ENCODE measurements around the gene ELK3.

ELK3 gene

GRCh38 chr12:96193725-96194575, at the start of gene ELK3:
Gene ELK3 (plus strand): TSS chr12:96194375.
- peak; percentile 64 for DNase-seq

DNA sequence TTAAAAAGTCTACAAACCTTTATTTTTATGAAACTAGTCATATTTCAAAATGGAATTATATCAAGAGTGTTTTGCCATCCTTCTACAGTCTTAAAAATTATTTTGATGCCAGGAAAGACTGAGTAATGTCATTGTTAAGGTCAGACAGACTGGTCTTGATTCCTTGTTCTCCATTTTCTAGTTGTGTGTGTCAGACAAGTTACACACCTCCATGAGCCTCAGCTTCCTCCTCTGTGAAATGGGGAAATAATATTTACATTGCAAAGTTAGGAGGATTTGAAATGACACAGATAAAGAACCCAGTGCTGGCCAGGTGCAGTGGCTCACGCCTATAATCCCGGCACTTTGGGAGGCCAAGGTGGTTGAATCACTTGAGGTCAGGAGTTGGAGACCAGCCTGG, 47.4 kb upstream of the ELK3 start:
- DNase-seq: no peak

GRCh38 chr12:96150442-96150841, 43.7 kb upstream of the ELK3 start:
- no peak for DNase-seq

DNA sequence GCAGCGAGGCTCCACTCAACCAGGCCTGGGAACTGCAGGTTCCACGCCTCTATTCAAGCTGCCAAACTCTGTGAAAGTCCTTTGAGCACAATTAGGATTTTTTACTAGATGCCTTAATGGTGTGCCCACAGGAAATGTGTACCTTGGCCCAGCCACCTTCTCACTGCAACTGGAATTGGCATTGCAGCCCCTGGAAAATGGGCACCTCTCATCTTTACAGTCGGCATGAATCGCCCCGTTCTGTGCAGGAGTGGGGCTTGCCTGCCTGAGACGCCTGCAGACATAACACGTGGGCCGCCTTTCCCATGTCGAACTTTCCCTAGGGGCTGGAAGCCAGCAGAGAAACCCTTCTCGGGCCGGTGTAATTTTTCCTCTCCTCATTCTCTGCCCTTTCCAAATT, 42.0 kb upstream of the ELK3 start:
- no peak for DNase-seq

GRCh38 chr12:96153131-96153725, 40.9 kb upstream of the ELK3 start:
- DNase-seq: no peak

- DNase-seq: no peak
These were observed 39.0 kb upstream of the ELK3 start for GRCh38 chr12:96155181-96155580.

DNA sequence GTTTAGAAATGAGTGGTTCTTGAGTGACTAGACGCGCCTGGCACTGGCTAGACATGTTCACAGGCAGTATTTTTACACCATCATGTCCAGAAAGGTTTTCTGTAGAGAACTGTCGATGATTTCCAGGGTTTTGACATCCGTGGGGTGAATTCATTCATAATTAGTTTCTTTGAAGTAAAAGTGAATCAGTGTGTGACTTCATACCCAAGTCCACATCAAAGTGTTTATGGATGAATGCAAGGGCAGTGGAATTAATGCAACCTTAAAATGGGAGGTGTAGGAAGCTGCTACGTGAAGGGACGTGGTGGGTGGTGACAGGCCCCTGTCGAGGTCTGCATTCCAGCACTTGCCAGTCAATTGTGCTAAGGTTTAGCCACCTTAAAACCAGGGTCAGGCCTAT, 38.4 kb upstream of the ELK3 start:
- no peak for DNase-seq

- no peak for DNase-seq
These were observed 38.0 kb upstream of the ELK3 start for GRCh38 chr12:96156211-96156610.

DNA sequence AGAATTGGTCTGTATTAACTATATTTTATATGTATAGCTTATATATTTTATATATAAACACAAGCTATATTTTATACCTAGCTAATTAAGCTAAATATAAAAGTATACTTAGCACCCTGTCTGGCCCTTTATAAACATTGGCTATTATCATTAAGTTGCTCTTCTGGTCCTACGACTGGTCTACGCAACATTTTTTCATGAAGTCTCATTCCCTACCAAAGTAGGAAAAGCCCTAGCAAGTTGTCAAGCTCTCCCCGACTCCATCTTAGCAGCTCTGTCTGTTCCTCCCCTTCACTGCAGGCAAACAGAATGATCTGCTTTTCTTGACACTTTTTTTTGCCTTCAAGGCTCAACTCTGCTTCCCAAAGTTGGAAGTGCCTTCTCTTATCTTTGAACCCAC, 36.7 kb upstream of the ELK3 start:
- no peak for DNase-seq

DNA sequence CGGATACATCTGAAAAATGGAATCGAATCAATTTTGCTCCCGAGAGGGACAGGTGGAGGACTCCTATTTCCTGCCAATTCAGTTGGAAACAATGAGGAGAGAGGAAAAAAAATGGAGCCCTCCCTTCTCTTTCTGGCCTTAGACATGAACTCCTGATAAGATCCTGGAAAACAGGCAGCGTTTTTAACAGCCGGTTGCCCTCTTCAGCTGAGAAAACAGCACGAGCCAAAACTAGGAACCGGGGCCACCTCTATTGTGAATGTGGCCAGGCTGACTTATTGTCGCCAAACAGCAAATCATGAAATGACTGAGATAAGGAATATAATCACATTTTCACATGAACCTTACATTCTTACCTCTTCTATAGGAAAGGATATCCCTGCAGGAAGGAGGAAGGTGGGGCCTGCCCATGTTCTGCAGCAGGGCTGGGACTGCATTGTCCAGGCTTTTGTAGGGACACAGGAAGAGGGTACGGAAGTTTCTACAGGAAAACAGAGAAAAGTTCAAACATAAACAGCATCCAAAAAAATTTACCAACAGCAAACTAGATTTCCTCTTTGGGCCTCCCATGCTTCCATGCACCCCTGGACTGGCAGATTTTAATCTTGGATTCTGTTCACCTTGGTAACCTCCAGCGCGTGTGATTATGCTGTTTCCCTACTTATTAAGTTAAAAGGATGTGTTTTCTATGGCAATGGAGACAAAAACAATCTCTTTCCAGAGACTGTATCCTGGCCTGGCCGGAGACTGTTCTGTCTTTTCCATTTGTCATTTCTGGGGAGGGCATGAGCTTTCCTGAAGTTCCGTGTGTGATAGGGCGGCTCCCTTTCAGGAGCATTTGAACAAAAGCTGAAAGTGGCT, 29.0 kb upstream of the ELK3 start:
- DNase-seq: no peak

GRCh38 chr12:96166765-96167164, 27.4 kb upstream of the ELK3 start:
- DNase-seq: no peak

DNA sequence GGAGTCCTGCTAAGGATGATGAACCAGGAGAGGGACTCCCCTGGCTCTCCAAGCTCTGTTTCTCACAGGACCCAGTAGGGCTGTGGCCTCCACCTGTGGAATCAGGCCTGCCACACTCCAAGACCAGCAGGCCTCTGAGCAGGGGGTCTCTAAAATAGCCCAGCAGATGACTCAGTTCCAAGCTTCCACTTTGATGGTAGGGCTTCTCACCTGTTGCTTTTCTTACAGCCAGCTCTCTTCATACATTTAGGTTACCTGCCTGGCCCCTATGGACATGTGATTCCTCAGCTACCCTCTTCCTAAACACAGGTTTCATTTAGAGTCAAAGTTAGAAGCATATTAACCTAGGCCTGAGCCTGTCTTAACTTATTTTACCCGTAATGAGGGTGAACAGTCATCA, 26.7 kb upstream of the ELK3 start:
- no peak for DNase-seq

- DNase-seq: no peak
These were observed 23.8 kb upstream of the ELK3 start for GRCh38 chr12:96170328-96170727.

DNA sequence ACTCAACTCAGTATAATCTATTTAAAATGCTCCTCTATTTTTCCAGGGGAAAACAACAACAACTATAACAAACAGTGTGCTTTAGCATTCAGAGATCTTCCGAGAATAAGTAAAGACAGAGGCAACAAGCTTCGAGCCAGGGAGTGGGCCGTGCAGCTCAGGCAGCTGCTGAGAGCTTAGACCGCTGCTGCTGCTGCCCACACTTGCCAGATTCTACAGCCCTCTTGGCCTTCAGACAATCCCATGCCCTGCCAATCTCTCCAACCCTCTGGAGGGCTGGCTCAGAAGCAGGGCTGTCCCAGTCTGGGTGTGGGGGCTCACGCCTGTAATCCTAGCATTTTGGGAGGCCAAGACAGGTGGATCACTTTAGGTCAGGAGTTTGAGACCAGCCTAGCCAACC, 23.4 kb upstream of the ELK3 start:
- DNase-seq: no peak

GRCh38 chr12:96171905-96172304, 22.3 kb upstream of the ELK3 start:
- DNase-seq: no peak

DNA sequence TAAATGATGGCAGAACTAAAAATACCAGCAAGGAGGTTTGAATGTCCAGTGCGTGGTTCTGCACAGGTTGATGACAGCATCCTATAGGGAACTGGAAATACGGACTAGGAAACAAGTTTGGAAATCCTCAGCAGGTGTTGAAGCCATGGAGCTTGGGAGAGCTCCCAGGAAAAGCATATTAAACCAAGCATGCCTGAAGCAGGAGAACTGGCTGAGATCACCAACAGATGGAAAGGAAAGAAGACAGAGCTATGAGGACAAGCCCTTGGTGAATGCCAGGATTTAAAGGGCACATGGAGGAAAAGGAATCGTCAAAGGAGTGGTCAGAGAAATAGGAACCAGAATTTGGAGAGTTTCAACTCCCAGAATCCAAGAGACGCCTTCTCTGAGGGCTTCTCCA, 21.2 kb upstream of the ELK3 start:
- DNase-seq: no peak

GRCh38 chr12:96176575-96176974, 17.6 kb upstream of the ELK3 start:
- no peak for DNase-seq

- peak; percentile 83 for DNase-seq
These were observed 17.2 kb upstream of the ELK3 start for GRCh38 chr12:96177013-96177412.

GRCh38 chr12:96183734-96184370, 10.3 kb upstream of the ELK3 start:
- DNase-seq: no peak

DNA sequence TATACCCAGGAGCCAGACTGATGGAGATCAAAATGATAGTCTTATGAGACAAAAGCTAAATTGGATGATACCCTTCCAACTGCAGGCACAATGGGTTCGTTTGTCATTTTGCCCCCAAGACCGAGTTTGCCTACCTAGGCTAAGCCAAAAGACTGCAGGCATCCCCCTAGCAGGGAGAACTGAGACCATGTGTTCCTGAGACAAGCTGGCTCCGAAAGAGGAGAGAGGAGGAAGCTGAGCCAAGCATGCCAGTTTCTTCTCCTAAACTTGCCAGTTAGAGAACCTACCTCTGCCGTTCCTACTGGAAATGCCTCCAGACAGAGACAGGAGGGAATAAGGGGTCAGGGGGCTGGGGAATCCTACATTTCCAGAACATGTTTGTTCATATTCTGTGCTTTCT, 8.3 kb upstream of the ELK3 start:
- DNase-seq: no peak

DNA sequence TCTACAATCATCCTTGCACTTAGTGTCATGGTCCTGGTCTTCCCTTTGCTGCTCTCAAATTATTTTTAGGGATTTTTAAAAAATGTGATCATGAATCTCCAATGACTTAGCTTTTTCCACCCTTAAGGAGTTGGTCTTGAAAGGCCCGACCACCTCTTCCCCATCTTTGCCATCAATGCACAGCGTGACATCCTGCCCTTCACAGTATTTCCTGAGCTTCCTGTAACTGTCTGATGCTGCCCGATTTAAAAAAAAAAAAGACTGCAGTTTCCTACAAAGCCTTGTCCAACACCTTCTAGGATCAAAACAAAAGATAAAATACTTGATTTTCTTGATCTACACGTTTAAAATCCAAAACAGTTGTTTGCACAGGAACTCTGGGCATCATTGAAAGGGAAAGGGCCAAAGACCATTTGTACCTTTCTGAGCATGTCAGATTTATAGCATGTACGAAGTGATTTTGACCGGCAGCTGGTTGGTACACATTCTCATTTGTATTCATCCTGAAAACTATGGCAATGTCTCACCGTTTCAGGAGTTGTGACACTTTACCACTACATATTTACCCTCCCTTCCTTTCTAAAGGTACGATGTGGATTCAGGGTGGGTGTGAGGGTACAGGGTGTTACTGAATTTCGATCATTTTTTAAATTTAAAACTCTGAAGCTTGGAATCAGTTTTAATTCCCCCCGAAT, 7.4 kb upstream of the ELK3 start:
- DNase-seq: no peak

- DNase-seq: no peak
These were observed 6.2 kb upstream of the ELK3 start for GRCh38 chr12:96187956-96188355.

DNA sequence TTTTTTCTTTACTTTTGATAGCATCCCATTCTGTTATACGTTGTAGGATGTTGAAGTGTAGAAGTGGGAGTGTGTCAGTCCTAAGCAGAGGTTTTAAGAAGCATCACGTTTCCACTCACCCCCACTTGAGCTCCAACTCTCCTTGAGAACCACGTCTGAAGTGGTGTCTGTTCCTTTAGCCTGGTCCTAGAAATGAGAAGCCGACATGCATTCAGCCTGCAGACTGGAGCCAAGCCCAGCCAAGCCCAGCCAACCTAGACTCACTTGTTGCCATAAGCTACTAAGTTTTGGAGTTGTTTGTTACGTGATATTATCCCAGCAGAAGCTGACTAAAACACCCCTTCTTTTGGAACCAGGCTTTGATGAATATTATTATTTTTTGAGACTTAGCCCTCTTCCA, 4.4 kb upstream of the ELK3 start:
- no peak for DNase-seq
